Mesendoderm (in vitro differentiated cells): ENCODE measurements around the gene PTCD2.

Source experiments
- DNase-seq: peaks from one replicate; pipeline ENCODE4 v3.0.0; 2013
- H2AK5ac ChIP-seq: 2 replicates; pipeline ENCODE4 v1.6.1; 2013; ENCODE audit warnings: low read length, inconsistent platforms
- H2BK120ac ChIP-seq: 2 replicates; pipeline ENCODE4 v1.6.1; 2013; ENCODE audit warnings: low read depth, mild to moderate bottlenecking, low read length, moderate library complexity, mixed read lengths
- H2BK15ac ChIP-seq: replicated peaks from 2 replicates; pipeline ENCODE4 v1.6.1; 2013; ENCODE audit warnings: low read depth, mild to moderate bottlenecking, moderate library complexity
- H2BK5ac ChIP-seq: 2 replicates; pipeline ENCODE4 v1.6.1; 2013; ENCODE audit warnings: low read length, inconsistent platforms
- H3K18ac ChIP-seq: 2 replicates; pipeline ENCODE4 v1.6.1; 2013; ENCODE audit warnings: mild to moderate bottlenecking, low read length, mixed read lengths
- H3K23ac ChIP-seq: one replicate; pipeline ENCODE4 v1.6.1; 2013; ENCODE audit warnings: low read length
- H3K27ac ChIP-seq: 2 replicates; pipeline ENCODE4 v1.5.1; 2013; ENCODE audit warnings: low read depth, mild to moderate bottlenecking, inconsistent platforms, low read length, moderate library complexity
- H3K27me3 ChIP-seq: 2 replicates; pipeline ENCODE4 v1.6.1; 2013; ENCODE audit warnings: low read length, control low read depth, mild to moderate bottlenecking, inconsistent platforms; ENCODE audit not compliant: insufficient read depth, poor library complexity
- H3K36me3 ChIP-seq: 2 replicates; pipeline ENCODE4 v1.6.1; 2013; ENCODE audit warnings: low read length, inconsistent platforms; ENCODE audit not compliant: control insufficient read depth, insufficient read depth
- H3K4ac ChIP-seq: one replicate; pipeline ENCODE4 v1.6.1; 2013; ENCODE audit warnings: low read depth, mild to moderate bottlenecking, low read length, moderate library complexity
- H3K4me1 ChIP-seq: 2 replicates; pipeline ENCODE4 v1.6.1; 2013; ENCODE audit warnings: low read depth, low read length, inconsistent platforms; ENCODE audit not compliant: control insufficient read depth
- H3K4me2 ChIP-seq: 2 replicates; pipeline ENCODE4 v1.6.1; 2013; ENCODE audit warnings: low read length
- H3K4me3 ChIP-seq: 2 replicates; pipeline ENCODE4 v1.5.1; 2013; ENCODE audit warnings: mild to moderate bottlenecking, low read length
- H3K56ac ChIP-seq: one replicate; pipeline ENCODE4 v1.6.1; 2013; ENCODE audit warnings: low read length
- H3K79me1 ChIP-seq: 2 replicates; pipeline ENCODE4 v1.6.1; 2013; ENCODE audit warnings: low read length, inconsistent platforms
- H3K79me2 ChIP-seq: 2 replicates; pipeline ENCODE4 v1.6.1; 2013; ENCODE audit warnings: mild to moderate bottlenecking, low read length; ENCODE audit not compliant: control insufficient read depth, insufficient read depth
- H3K9ac ChIP-seq: 2 replicates; pipeline ENCODE4 v1.6.1; 2013; ENCODE audit warnings: low read length, inconsistent platforms
- H4K5ac ChIP-seq: one replicate; pipeline ENCODE4 v1.6.1; 2013; ENCODE audit warnings: low read length
- H4K8ac ChIP-seq: one replicate; pipeline ENCODE4 v1.6.1; 2013; ENCODE audit warnings: low read depth, mild to moderate bottlenecking, control low read depth, low read length, moderate library complexity
- WGBS: extraction: QIAGEN DNeasy Blood & Tissue Kit; methylation state at CpG from one replicate; pipeline ENCODE4 v1.1.7; 2013; ENCODE audit warnings: low lambda C conversion rate, missing lambda C conversion rate; ENCODE audit not compliant: insufficient coverage; ENCODE audit errors: extremely low coverage; 5-methylcytosine and 5-hydroxymethylcytosine counted together

PTCD2 gene

GRCh38 chr5:72369301-72369700 is 49.1 kb downstream of the PTCD2 start:
- Histone ChIP-seq H3K27me3 (no peaks in the 10 kb centered on the region), H3K4me1 (no peaks in the 10 kb centered on the region), H3K27ac (no peak overlapping the region), H3K9ac (no peak overlapping the region), H4K5ac (no peak overlapping the region), H3K4ac (no peak overlapping the region), H4K8ac (no peak overlapping the region), H3K4me3 (no peak overlapping the region), H3K4me2 (no peak overlapping the region), H3K23ac (no peak overlapping the region), H2BK120ac (no peak overlapping the region), H2BK15ac (no peak overlapping the region), H2AK5ac (no peak overlapping the region), H2BK5ac (no peak overlapping the region), H3K36me3 (no peaks in the 10 kb centered on the region), H3K18ac (no peak overlapping the region), H3K56ac (no peak overlapping the region), H3K79me2 (no peaks in the 10 kb centered on the region), H3K79me1 (no peaks in the 10 kb centered on the region)
- no peak for DNase-seq
- no CpG with 5 or more reads among the region's 1 CpG for whole genome bisulfite sequencing

- no peak overlapping the region for H2BK5ac ChIP-seq
- no peaks in the 10 kb centered on the region for H3K36me3 ChIP-seq
- H2AK5ac ChIP-seq = no peak overlapping the region
- no peak overlapping the region for H3K56ac ChIP-seq
- H3K27me3 ChIP-seq = no peaks in the 10 kb centered on the region
- no peak for DNase-seq
- H3K23ac ChIP-seq = no peak overlapping the region
- no peaks in the 10 kb centered on the region for H3K79me2 ChIP-seq
- H2BK15ac ChIP-seq = no peak overlapping the region
- no CpG with 5 or more reads among the region's 3 CpGs for WGBS
- H3K9ac ChIP-seq = no peak overlapping the region
- no peak overlapping the region for H3K4me3 ChIP-seq
- H2BK120ac ChIP-seq = no peak overlapping the region
- no peak overlapping the region for H4K8ac ChIP-seq
- no peak overlapping the region for H4K5ac ChIP-seq
- no peak overlapping the region for H3K4me2 ChIP-seq
- H3K18ac ChIP-seq = no peak overlapping the region
- no peaks in the 10 kb centered on the region for H3K79me1 ChIP-seq
- H3K27ac ChIP-seq = no peak overlapping the region
- H3K4me1 ChIP-seq = no peaks in the 10 kb centered on the region
- no peak overlapping the region for H3K4ac ChIP-seq
Measured at GRCh38 chr5:72369711-72370110, 49.5 kb downstream of the PTCD2 start.

- no peak overlapping the region for H3K27ac ChIP-seq
- H3K4ac ChIP-seq = no peak overlapping the region
- no peak overlapping the region for H3K9ac ChIP-seq
- no peaks in the 10 kb centered on the region for H3K79me2 ChIP-seq
- DNase-seq = no peak
- H3K56ac ChIP-seq = no peak overlapping the region
- H3K4me1 ChIP-seq = no peaks in the 10 kb centered on the region
- H2BK120ac ChIP-seq = no peak overlapping the region
- H4K5ac ChIP-seq = no peak overlapping the region
- no peaks in the 10 kb centered on the region for H3K36me3 ChIP-seq
- no peaks in the 10 kb centered on the region for H3K79me1 ChIP-seq
- H3K18ac ChIP-seq = no peak overlapping the region
- no peaks in the 10 kb centered on the region for H3K27me3 ChIP-seq
- H3K23ac ChIP-seq = no peak overlapping the region
- no peak overlapping the region for H3K4me2 ChIP-seq
- H3K4me3 ChIP-seq = no peak overlapping the region
- H2BK15ac ChIP-seq = no peak overlapping the region
- no peak overlapping the region for H4K8ac ChIP-seq
- no CpG with 5 or more reads among the region's 1 CpG for WGBS
- H2AK5ac ChIP-seq = no peak overlapping the region
- no peak overlapping the region for H2BK5ac ChIP-seq
Measured at GRCh38 chr5:72372331-72372730, 52.2 kb downstream of the PTCD2 start.

GRCh38 chr5:72372923-72373322 is 52.8 kb downstream of the PTCD2 start:
- no peak overlapping the region for H3K18ac ChIP-seq
- H4K5ac ChIP-seq = no peak overlapping the region
- H4K8ac ChIP-seq = no peak overlapping the region
- no peaks in the 10 kb centered on the region for H3K27me3 ChIP-seq
- WGBS = no CpG with 5 or more reads among the region's 4 CpGs
- no peak overlapping the region for H2AK5ac ChIP-seq
- DNase-seq = no peak
- no peak overlapping the region for H3K23ac ChIP-seq
- H3K36me3 ChIP-seq = no peaks in the 10 kb centered on the region
- no peaks in the 10 kb centered on the region for H3K4me1 ChIP-seq
- no peaks in the 10 kb centered on the region for H3K79me1 ChIP-seq
- H2BK5ac ChIP-seq = no peak overlapping the region
- no peak overlapping the region for H3K4ac ChIP-seq
- H2BK120ac ChIP-seq = no peak overlapping the region
- no peak overlapping the region for H3K56ac ChIP-seq
- no peak overlapping the region for H3K4me2 ChIP-seq
- no peak overlapping the region for H2BK15ac ChIP-seq
- H3K4me3 ChIP-seq = no peak overlapping the region
- H3K27ac ChIP-seq = no peak overlapping the region
- no peaks in the 10 kb centered on the region for H3K79me2 ChIP-seq
- no peak overlapping the region for H3K9ac ChIP-seq

- Histone ChIP-seq H3K79me2 (no peaks in the 10 kb centered on the region), H3K9ac (no peak overlapping the region), H3K4ac (no peak overlapping the region), H3K56ac (no peak overlapping the region), H3K18ac (no peak overlapping the region), H3K27ac (no peak overlapping the region), H2BK15ac (no peak overlapping the region), H3K4me3 (no peak overlapping the region), H3K36me3 (no peaks in the 10 kb centered on the region), H3K4me1 (peaks cover 2% of the 10 kb centered on the region), H2BK5ac (no peak overlapping the region), H4K5ac (no peak overlapping the region), H4K8ac (no peak overlapping the region), H2BK120ac (no peak overlapping the region), H3K23ac (no peak overlapping the region), H3K79me1 (no peaks in the 10 kb centered on the region), H3K4me2 (no peak overlapping the region), H2AK5ac (no peak overlapping the region), H3K27me3 (no peaks in the 10 kb centered on the region)
- 100% methylated on average over 2 of the region's 3 CpGs for WGBS
- no peak for DNase-seq
Measured at GRCh38 chr5:72374844-72375243, 54.7 kb downstream of the PTCD2 start.

GRCh38 chr5:72376381-72376780 is 56.2 kb downstream of the PTCD2 start:
- no peak overlapping the region for H3K9ac ChIP-seq
- no peak overlapping the region for H4K8ac ChIP-seq
- H3K56ac ChIP-seq = no peak overlapping the region
- no peaks in the 10 kb centered on the region for H3K79me2 ChIP-seq
- no peaks in the 10 kb centered on the region for H3K36me3 ChIP-seq
- H2BK120ac ChIP-seq = no peak overlapping the region
- H2BK15ac ChIP-seq = no peak overlapping the region
- H3K4me3 ChIP-seq = no peak overlapping the region
- H4K5ac ChIP-seq = no peak overlapping the region
- H2BK5ac ChIP-seq = no peak overlapping the region
- DNase-seq = no peak
- H3K18ac ChIP-seq = no peak overlapping the region
- H3K4me2 ChIP-seq = no peak overlapping the region
- peaks cover 2% of the 10 kb centered on the region for H3K4me1 ChIP-seq
- H3K79me1 ChIP-seq = no peaks in the 10 kb centered on the region
- H3K27ac ChIP-seq = no peak overlapping the region
- no peak overlapping the region for H3K23ac ChIP-seq
- H3K4ac ChIP-seq = no peak overlapping the region
- no peak overlapping the region for H2AK5ac ChIP-seq
- no peaks in the 10 kb centered on the region for H3K27me3 ChIP-seq
